Osteoblast (primary cell): ENCODE results near the gene AGTRAP. TPM values are rescaled to one million over a fixed set of nuclear protein-coding genes. Genes with fewer than 3 reads are reported as not detected.
A peak's percentile ranks its signal among the peaks of the same experiment; 100 is the strongest.

Source experiments
- DNase-seq: peaks from one replicate; pipeline ENCODE4 v3.0.0; 2011; ENCODE audit warnings: low spot score, mixed read lengths; ENCODE audit not compliant: insufficient read length; ENCODE audit errors: missing footprints
- H2AFZ ChIP-seq: 2 replicates; pipeline ENCODE4 v1.6.0; 2011; ENCODE audit warnings: mild to moderate bottlenecking, low read length
- H3K27ac ChIP-seq: 2 replicates; pipeline ENCODE4 v1.5.1; 2011; ENCODE audit warnings: mild to moderate bottlenecking, low read depth, low read length, moderate library complexity
- H3K27me3 ChIP-seq: 2 replicates; pipeline ENCODE4 v1.6.0; 2012; ENCODE audit warnings: mild to moderate bottlenecking, control low read depth, inconsistent platforms, low read length, moderate library complexity; ENCODE audit not compliant: insufficient read depth
- H3K36me3 ChIP-seq: 2 replicates; pipeline ENCODE4 v1.5.1; 2011; ENCODE audit warnings: mild to moderate bottlenecking, low read length, control low read depth, moderate library complexity; ENCODE audit not compliant: insufficient read depth
- H3K4me1 ChIP-seq: 2 replicates; pipeline ENCODE4 v1.5.1; 2011; ENCODE audit warnings: mild to moderate bottlenecking, low read length, control low read depth, moderate library complexity; ENCODE audit not compliant: insufficient read depth
- H3K4me2 ChIP-seq: 2 replicates; pipeline ENCODE4 v1.6.0; 2011; ENCODE audit warnings: mild to moderate bottlenecking, low read length; ENCODE audit not compliant: insufficient read depth
- H3K4me3 ChIP-seq: fragments of 200-600 bp; sonication (generic); 3 replicates; pipeline ENCODE4 v1.5.1; 2012; ENCODE audit warnings: mild to moderate bottlenecking, low read length, inconsistent platforms; ENCODE audit not compliant: insufficient read depth
- H3K79me2 ChIP-seq: 2 replicates; pipeline ENCODE4 v1.6.0; 2012; ENCODE audit warnings: mild to moderate bottlenecking, low read length, control low read depth, inconsistent platforms; ENCODE audit not compliant: insufficient read depth
- H3K9me3 ChIP-seq: 2 replicates; pipeline ENCODE4 v1.5.1; 2011; ENCODE audit warnings: low read depth, low read length, control low read depth
- H4K20me1 ChIP-seq: 2 replicates; pipeline ENCODE4 v1.6.0; 2012; ENCODE audit warnings: mild to moderate bottlenecking, low read length, control low read depth; ENCODE audit not compliant: insufficient read depth
- total RNA-seq: library from RNA; depleted of rRNA; stranded (reverse); fragments of >200 nt; gene quantifications from 2 replicates; pipeline ENCODE4 v1.2.3, GENCODE V29; 2012
- TF ChIP-seq, protein P1 (sequence below): IDR thresholded peaks from 2 replicates; pipeline ENCODE4 v1.5.1; 2011; ENCODE audit warnings: mild to moderate bottlenecking, low read depth, low read length, moderate library complexity; ENCODE audit errors: extremely low read depth

Gene AGTRAP
- total RNA-seq, 1 donor = 56.5 TPM

DNA sequence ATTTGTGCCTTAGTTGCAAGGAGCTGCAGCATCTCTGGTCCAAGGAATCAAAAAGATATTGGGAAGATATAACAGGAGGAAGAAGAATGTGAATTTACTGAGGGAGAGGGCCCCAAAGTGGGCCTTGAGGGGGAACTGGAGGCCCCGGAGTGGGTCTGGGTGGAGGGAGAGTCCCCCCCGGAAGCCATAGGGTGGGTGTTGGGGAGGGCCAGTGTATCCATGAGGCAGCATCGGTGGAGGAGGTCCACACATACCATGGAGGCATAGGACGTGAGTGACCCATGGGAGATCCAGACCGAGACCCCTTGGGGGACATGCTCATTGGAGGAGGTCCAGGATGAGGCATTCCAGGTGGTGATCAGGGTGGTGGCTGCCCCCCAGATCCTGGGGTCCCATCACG lies 25.3 kb downstream of the AGTRAP start:
- TF ChIP-seq, protein P1, sequence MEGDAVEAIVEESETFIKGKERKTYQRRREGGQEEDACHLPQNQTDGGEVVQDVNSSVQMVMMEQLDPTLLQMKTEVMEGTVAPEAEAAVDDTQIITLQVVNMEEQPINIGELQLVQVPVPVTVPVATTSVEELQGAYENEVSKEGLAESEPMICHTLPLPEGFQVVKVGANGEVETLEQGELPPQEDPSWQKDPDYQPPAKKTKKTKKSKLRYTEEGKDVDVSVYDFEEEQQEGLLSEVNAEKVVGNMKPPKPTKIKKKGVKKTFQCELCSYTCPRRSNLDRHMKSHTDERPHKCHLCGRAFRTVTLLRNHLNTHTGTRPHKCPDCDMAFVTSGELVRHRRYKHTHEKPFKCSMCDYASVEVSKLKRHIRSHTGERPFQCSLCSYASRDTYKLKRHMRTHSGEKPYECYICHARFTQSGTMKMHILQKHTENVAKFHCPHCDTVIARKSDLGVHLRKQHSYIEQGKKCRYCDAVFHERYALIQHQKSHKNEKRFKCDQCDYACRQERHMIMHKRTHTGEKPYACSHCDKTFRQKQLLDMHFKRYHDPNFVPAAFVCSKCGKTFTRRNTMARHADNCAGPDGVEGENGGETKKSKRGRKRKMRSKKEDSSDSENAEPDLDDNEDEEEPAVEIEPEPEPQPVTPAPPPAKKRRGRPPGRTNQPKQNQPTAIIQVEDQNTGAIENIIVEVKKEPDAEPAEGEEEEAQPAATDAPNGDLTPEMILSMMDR = no peak
- Histone ChIP-seq H3K4me3 (no peak overlapping the region), H2AFZ (no peak overlapping the region), H3K4me2 (no peak overlapping the region), H3K9me3 (no peaks in the 10 kb centered on the region), H3K27me3 (peaks cover 18% of the 10 kb centered on the region), H3K4me1 (no peaks in the 10 kb centered on the region), H3K27ac (no peak overlapping the region), H3K36me3 (no peaks in the 10 kb centered on the region), H3K79me2 (no peaks in the 10 kb centered on the region), H4K20me1 (no peaks in the 10 kb centered on the region)
- DNase-seq = peak; percentile 65

DNA sequence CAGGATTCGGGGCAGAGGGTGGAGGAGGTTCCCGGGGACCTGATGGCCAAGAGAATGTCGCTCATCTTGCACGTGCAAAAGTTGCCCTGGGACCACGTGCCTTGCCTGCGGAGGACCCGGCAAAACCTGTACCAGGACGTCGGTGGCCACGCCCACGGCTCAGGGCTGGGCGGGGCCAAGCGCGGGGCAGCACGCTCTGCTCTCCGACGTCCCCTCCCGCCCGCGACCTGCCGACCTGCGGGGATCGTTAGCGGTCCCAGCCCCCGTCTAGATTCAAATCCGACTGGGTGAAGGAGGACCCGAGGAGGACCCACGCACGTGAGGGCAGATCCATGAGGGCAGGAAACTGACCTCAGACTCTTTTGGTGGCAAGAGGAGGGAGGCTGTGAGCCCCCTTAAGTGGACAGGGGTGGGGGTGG lies 26.1 kb downstream of the AGTRAP start, which contains the start of gene C1orf167:
C1orf167 (plus strand) TSS at position 206 of the 419 bp plus-strand sequence. CDS start 2,208 bp downstream, outside the sequence.
- Histone ChIP-seq H2AFZ (no peak within 1 kb of the TSS), H4K20me1 (no peaks in the 10 kb centered on the region), H3K27ac (no peak within 1 kb of the TSS), H3K79me2 (no peaks in the 10 kb centered on the region), H3K4me1 (no peaks in the 10 kb centered on the region), H3K27me3 (peaks cover 17% of the 10 kb centered on the region), H3K4me3 (no peak within 1 kb of the TSS), H3K4me2 (no peak within 1 kb of the TSS), H3K36me3 (no peaks in the 10 kb centered on the region), H3K9me3 (no peaks in the 10 kb centered on the region)
- TF ChIP-seq, protein P1 = no peak
- DNase-seq = peak; percentile 77

DNA sequence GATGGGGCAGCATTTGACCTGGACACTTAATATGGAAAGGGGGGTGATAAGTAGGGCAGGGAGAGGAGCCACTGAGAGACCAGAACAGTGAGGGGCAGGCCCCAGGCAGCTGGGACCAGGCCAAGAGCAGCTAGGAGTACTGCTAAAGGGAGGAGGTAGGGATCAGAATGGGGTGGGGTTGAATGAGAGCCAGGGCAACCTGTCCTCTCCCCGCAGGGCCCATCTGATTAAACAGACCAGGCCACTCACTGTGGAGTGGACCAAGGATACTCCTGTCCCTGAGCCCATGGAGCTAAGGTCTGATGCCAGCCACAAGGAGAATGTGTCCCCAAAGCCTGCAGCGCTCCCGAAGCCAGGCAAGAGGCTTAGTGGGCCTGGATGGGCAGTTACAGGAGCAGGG lies 28.2 kb downstream of the AGTRAP start:
- TF ChIP-seq, protein P1 = no peak
- peaks cover 23% of the 10 kb centered on the region for H3K27me3 ChIP-seq
- H3K4me2 ChIP-seq = no peak overlapping the region
- no peak overlapping the region for H2AFZ ChIP-seq
- H3K9me3 ChIP-seq = no peaks in the 10 kb centered on the region
- no peaks in the 10 kb centered on the region for H3K79me2 ChIP-seq
- peak; percentile 45 for DNase-seq
- no peaks in the 10 kb centered on the region for H4K20me1 ChIP-seq
- no peaks in the 10 kb centered on the region for H3K4me1 ChIP-seq
- H3K27ac ChIP-seq = no peak overlapping the region
- H3K4me3 ChIP-seq = no peak overlapping the region
- no peaks in the 10 kb centered on the region for H3K36me3 ChIP-seq

DNA sequence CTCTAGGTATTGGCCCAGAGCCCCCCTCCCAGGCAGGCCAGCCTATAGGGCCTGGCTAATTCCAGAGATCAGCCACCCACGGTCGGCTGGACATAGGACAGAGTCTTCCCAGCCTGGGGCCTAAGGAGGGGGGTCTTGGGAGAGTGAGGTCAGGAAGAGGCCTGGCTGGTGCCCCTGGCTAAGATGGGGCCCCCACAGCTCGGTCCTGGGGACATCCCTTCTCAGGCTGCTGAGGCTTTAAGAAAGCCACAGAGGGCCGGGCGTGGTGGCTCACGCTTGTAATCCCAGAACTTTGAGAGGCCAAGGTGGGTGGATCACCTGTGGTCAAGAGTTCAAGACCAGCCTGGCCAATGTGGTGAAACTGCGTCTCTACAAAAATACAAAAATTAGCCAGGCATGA lies 28.6 kb downstream of the AGTRAP start:
- TF ChIP-seq, protein P1 = no peak
- H2AFZ ChIP-seq = no peak overlapping the region
- no peak overlapping the region for H3K27ac ChIP-seq
- H3K36me3 ChIP-seq = no peaks in the 10 kb centered on the region
- no peaks in the 10 kb centered on the region for H3K79me2 ChIP-seq
- H3K4me3 ChIP-seq = no peak overlapping the region
- H3K4me1 ChIP-seq = no peaks in the 10 kb centered on the region
- peaks cover 23% of the 10 kb centered on the region for H3K27me3 ChIP-seq
- no peak overlapping the region for H3K4me2 ChIP-seq
- DNase-seq = peak; percentile 76
- H3K9me3 ChIP-seq = no peaks in the 10 kb centered on the region
- H4K20me1 ChIP-seq = no peaks in the 10 kb centered on the region
